Adrenal gland (tissue), 12 donors: Measurements from ENCODE around the gene MRPS18B. TPM values are rescaled to one million over a fixed set of nuclear protein-coding genes. Genes with fewer than 3 reads are reported as not detected.

Source experiments
- DNase-seq, 7 donors: peaks; one replicate each; pipeline ENCODE4 v3.0.0-alpha.2; 2019 to 2020
- H3K27ac ChIP-seq, 5 donors: fragments of 200-600 bp; sonication (generic) in 4 of 5; 1 replicate in 3 of 5; 2 replicates in 2 of 5; pipeline versions ENCODE4 v1.5.1 to v1.8.0; 2016 to 2020; ENCODE audit warnings: mild to moderate bottlenecking in 1 of 5
- H3K27me3 ChIP-seq: fragments of 200-600 bp; 2 replicates; pipeline ENCODE4 v1.8.0; 2021
- H3K36me3 ChIP-seq, 2 donors: fragments of 200-600 bp; replicated peaks in 1 of 2; 1 replicate in 1 of 2; 2 replicates in 1 of 2; pipeline versions ENCODE4 v1.5.1 to v1.8.0; 2018 to 2022
- H3K4me1 ChIP-seq, 2 donors: fragments of 200-600 bp; replicated peaks in 1 of 2; 1 replicate in 1 of 2; 2 replicates in 1 of 2; pipeline versions ENCODE4 v1.5.1 to v1.8.0; 2018 to 2021
- H3K4me3 ChIP-seq, 4 donors: fragments of 200-600 bp; sonication (generic) in 3 of 4; one replicate each; pipeline ENCODE4 v1.5.1; 2016 to 2018
- H3K9me3 ChIP-seq, 3 donors: fragments of 200-600 bp; sonication (generic) in 1 of 3; replicated peaks in 1 of 3; 1 replicate in 2 of 3; 2 replicates in 1 of 3; pipeline versions ENCODE4 v1.5.1 to v1.8.0; 2016 to 2021
- CTCF ChIP-seq, 6 experiments: fragments of 450-650 bp in 4 of 6; fragments of 200-600 bp in 2 of 6; sonication (generic) in 1 of 6; IDR thresholded peaks; 1 replicate in 5 of 6; 2 replicates in 1 of 6; pipeline versions ENCODE4 v1.5.1 to v1.8.0; 2016 to 2021; ENCODE audit warnings: antibody characterized with exemption in 6 of 6, mild to moderate bottlenecking in 2 of 6, moderate library complexity in 1 of 6
- POLR2A ChIP-seq, 2 donors: fragments of 450-650 bp; IDR thresholded peaks; one replicate each; pipeline ENCODE4 v1.6.1; 2017; ENCODE audit warnings: antibody characterized with exemption in 2 of 2, mild to moderate bottlenecking in 2 of 2, moderate library complexity in 1 of 2
- WGBS, 4 donors: extraction: QIAGEN DNeasy Blood & Tissue Kit in 2 of 4; methylation state at CpG; one replicate each; pipeline versions ENCODE4 v1.1.5 to v1.1.7; 2013 to 2017; 5-methylcytosine and 5-hydroxymethylcytosine counted together
- intact Hi-C, 2 donors: fragments of 100-400 bp; cut with DNase I; formaldehyde crosslinking; loops; one replicate each; pipeline versions ENCODE4 v1.14.1 to v1.15.0; 2022 to 2023
- polyA plus RNA-seq, 3 donors: library from polyadenylated mRNA; stranded (reverse); fragments of 200-250 nt in 2 of 3; fragments of 350-450 nt in 1 of 3; fragmentation: Illumina TruSeq in 1 of 3; extraction: RNeasy Lipid Tissue Mini Kit (QIAGEN cat#74804) in 1 of 3; gene quantifications; one replicate each; pipeline ENCODE4 v1.2.3, GENCODE V29; 2013 to 2014
- total RNA-seq, 9 donors: library from RNA; depleted of rRNA in 4 of 9; stranded (reverse); fragments of >200 nt in 4 of 9; fragments of 120-200 nt in 1 of 9; fragmentation: NEBNext Ultra II Directional in 1 of 9; extraction: Animal tissue kit (Norgen Biotek cat#: 25700) in 1 of 9; gene quantifications; one replicate each; pipeline versions ENCODE4 v1.1.0 to v1.2.4, GENCODE V29; 2013 to 2023
- donor health status: healthy with polysubstance abuse.
- donor health status: Bipolar disorder and iron deficiency.
- donor health status: DM: yes; HTN: yes; CAD: no.
- donor health status: DM: no; HTN: no; CAD: no.
- donor health status: DM: no; HTN: no; CAD: no.
- donor health status: DM: yes; HTN: yes; CAD: no.

The MRPS18B gene
- total and polyA plus RNA-seq, 12 donors: 43.0 to 105 (median 74.8) TPM

GRCh38 chr6:30598912-30599624 lies 18.6 kb upstream of the MRPS18B start:
- peaks cover 0 to 47% of the 10 kb centered on the region in 2 donors for H3K36me3 ChIP-seq
- H3K4me1 ChIP-seq: no peaks in the 10 kb centered on the region
- no peak overlapping the region for H3K27ac ChIP-seq
- H3K27me3 ChIP-seq: no peaks in the 10 kb centered on the region
- no peak for DNase-seq
- no peak overlapping the region for H3K4me3 ChIP-seq
- H3K9me3 ChIP-seq: no peaks in the 10 kb centered on the region
- 72 to 77% (median 74%) methylated on average over 10 to 12 of the region's 12 CpGs for WGBS, 4 donors
- intact Hi-C loops: loop anchor here in 1 of 2 donors (5.0 kb wide), 1 partner anchor 112 kb away; the partner anchor contains the start of gene HLA-E
- TF ChIP-seq POLR2A (IDR thresholded peaks at IDR 0.05) (peak in 1 of 2 donors; percentile 6), CTCF (IDR thresholded peaks at IDR 0.05) (no peak)

- intact Hi-C loops: loop anchor here in 1 of 2 donors (5.0 kb wide), 1 partner anchor 112 kb away; the partner anchor contains the start of gene HLA-E
- Histone ChIP-seq H3K27me3 (no peaks in the 10 kb centered on the region), H3K36me3 (peaks cover 0 to 48% of the 10 kb centered on the region in 2 donors), H3K9me3 (no peaks in the 10 kb centered on the region), H3K4me1 (no peaks in the 10 kb centered on the region), H3K4me3 (no peak overlapping the region), H3K27ac (no peak overlapping the region)
- 61 to 74% (median 69%) methylated on average over 13 of the region's 13 CpGs for WGBS, 4 donors
- peak in 1 of 7 donors; percentile 20 for DNase-seq
- no peak for TF ChIP-seq POLR2A (IDR thresholded peaks at IDR 0.05)
- no peak for TF ChIP-seq CTCF (IDR thresholded peaks at IDR 0.05)
Measured at GRCh38 chr6:30599625-30600324, 17.9 kb upstream of the MRPS18B start.

- Histone ChIP-seq H3K36me3 (peaks cover 0 to 52% of the 10 kb centered on the region in 2 donors), H3K27me3 (no peaks in the 10 kb centered on the region), H3K9me3 (no peaks in the 10 kb centered on the region), H3K27ac (no peak overlapping the region), H3K4me1 (no peaks in the 10 kb centered on the region), H3K4me3 (no peak overlapping the region)
- WGBS, 4 donors: 70 to 80% (median 76%) methylated on average over 10 of the region's 10 CpGs
- intact Hi-C loops: no loop called here
- no peak for TF ChIP-seq CTCF (IDR thresholded peaks at IDR 0.05)
- TF ChIP-seq POLR2A (IDR thresholded peaks at IDR 0.05): no peak
- peak in 5 of 7 donors; percentile 33 to 69 (median 51) for DNase-seq
Measured at GRCh38 chr6:30600451-30600961, 17.1 kb upstream of the MRPS18B start.

GRCh38 chr6:30601436-30601814 lies 16.2 kb upstream of the MRPS18B start:
- TF ChIP-seq POLR2A (IDR thresholded peaks at IDR 0.05): no peak
- TF ChIP-seq CTCF (IDR thresholded peaks at IDR 0.05): no peak
- no peaks in the 10 kb centered on the region for H3K27me3 ChIP-seq
- 50 to 65% (median 59%) methylated on average over 6 of the region's 6 CpGs for WGBS, 4 donors
- no peaks in the 10 kb centered on the region for H3K4me1 ChIP-seq
- peaks cover 0 to 61% of the 10 kb centered on the region in 2 donors for H3K36me3 ChIP-seq
- intact Hi-C loops: no loop called here
- H3K27ac ChIP-seq: no peak overlapping the region
- no peak overlapping the region for H3K4me3 ChIP-seq
- no peak for DNase-seq
- H3K9me3 ChIP-seq: no peaks in the 10 kb centered on the region
